ENCODE data around the gene SRC.

GRCh38 chr20:37417617-37418467 lies 71.9 kb downstream of the SRC start:
- TF ChIP-seq POLR2A (IDR thresholded peaks at IDR 0.05), result no peak
- no peak for TF ChIP-seq CTCF (IDR thresholded peaks at IDR 0.05)
- no peak for TF ChIP-seq POLR2AphosphoS5 (IDR thresholded peaks at IDR 0.05; ENCODE audit: insufficient read depth in 1 of 2, low read depth in 1 of 2)
